Glomerular endothelial cell (primary cell): ENCODE measurements around the gene SLC6A15. TPM values are rescaled to one million over a fixed set of nuclear protein-coding genes. Genes with fewer than 3 reads are reported as not detected.

Experiments
- DNase-seq: peaks from one replicate; pipeline ENCODE4 v3.0.0-alpha.2; 2011; ENCODE audit warnings: low read depth, low spot score; ENCODE audit errors: extremely low read depth
- total RNA-seq: library from RNA; depleted of rRNA; stranded (reverse); fragments of >200 nt; gene quantifications from 2 replicates; pipeline ENCODE4 v1.2.3, GENCODE V29; 2015

Gene SLC6A15
- total RNA-seq, 1 donor from 2014 or later = 10.0 TPM

- DNase-seq = no peak
Measured at GRCh38 chr12:84810611-84811010, 102.0 kb downstream of the SLC6A15 start.

Other genes with a start within 250 kb of the SLC6A15 start
- 0.35 TPM in 1 of 2 replicates, not detected in the other for gene TSPAN19, start 123.5 kb upstream of the SLC6A15 start, total RNA-seq
- gene LRRIQ1, start 123.6 kb upstream of the SLC6A15 start, total RNA-seq = 0.78 and 0.88 TPM in 2 replicates